ENCODE results near the gene SETD4.
"Not testable (repeated sequence)": the region's sequence is repeated elsewhere in the genome, so short reads cannot be mapped to it uniquely, and the experiment has no call there.

Gene SETD4

GRCh38 chr21:36076878-36077655, 16.7 kb upstream of the SETD4 start:
- DNase-seq: no peak

GRCh38 chr21:36075953-36076352, 15.6 kb upstream of the SETD4 start:
- no peak for DNase-seq

- DNase-seq: no peak
Observed at GRCh38 chr21:36075171-36075570, 14.8 kb upstream of the SETD4 start.

DNA sequence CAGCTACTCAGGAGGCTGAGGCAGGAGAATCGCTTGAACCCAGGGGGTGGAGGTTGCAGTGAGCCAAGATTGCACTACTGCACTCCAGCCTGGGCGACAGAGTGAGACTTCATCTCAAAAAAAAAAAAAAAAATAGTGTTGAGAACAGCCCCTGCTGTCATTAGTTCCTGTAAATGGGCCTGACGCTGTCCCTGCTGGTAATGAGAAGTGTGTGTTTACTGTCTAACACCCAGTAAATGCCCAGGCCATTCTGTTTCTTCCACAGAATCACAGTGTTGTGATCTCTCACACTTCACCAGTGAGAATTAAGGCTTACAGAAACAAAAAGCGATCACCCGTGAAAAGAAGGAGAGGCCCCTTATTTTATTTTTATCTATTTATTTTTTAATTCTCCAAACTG, 13.6 kb upstream of the SETD4 start:
- not testable (repeated sequence) for DNase-seq

DNA sequence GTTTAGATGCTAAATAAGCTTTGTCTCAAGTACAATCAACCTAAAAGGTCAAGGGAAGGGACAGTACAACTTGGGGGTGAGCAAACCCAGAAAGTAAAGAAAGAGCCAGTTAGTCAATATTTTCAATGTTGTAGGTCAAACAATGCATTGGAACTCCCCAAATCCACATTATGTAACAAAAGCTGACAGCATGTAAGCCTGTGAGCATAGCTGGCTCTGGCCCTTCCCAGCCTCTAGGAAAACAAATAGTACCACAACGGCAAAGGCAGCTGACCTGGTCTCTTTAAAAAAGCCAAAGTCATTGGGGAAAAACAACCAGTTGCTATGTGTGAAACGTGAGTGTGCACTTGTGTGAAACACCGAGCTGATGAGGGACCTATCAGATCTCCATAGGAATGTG, 12.9 kb upstream of the SETD4 start:
- DNase-seq: no peak

GRCh38 chr21:36072453-36073162, 12.3 kb upstream of the SETD4 start:
- DNase-seq: no peak

DNA sequence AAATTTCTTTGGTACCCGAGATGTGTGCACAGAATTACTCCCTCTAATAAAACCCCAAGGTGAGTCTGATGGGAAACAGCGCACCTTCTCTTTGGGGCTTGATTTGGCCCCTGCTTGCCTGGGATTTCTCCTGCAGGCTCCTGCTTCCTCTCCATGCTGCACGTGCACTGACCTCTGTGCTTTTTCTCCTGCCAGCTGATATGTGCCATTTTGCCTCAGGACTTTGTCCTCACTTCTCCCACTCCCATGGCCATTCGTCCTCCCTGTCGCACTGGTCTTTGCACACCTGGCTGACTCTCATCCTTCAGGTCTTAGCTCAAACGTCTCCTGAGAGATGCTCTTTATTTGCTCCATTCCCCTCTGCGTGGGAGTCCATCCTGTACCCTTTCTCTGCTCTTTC, 10.7 kb upstream of the SETD4 start:
- DNase-seq: no peak

DNA sequence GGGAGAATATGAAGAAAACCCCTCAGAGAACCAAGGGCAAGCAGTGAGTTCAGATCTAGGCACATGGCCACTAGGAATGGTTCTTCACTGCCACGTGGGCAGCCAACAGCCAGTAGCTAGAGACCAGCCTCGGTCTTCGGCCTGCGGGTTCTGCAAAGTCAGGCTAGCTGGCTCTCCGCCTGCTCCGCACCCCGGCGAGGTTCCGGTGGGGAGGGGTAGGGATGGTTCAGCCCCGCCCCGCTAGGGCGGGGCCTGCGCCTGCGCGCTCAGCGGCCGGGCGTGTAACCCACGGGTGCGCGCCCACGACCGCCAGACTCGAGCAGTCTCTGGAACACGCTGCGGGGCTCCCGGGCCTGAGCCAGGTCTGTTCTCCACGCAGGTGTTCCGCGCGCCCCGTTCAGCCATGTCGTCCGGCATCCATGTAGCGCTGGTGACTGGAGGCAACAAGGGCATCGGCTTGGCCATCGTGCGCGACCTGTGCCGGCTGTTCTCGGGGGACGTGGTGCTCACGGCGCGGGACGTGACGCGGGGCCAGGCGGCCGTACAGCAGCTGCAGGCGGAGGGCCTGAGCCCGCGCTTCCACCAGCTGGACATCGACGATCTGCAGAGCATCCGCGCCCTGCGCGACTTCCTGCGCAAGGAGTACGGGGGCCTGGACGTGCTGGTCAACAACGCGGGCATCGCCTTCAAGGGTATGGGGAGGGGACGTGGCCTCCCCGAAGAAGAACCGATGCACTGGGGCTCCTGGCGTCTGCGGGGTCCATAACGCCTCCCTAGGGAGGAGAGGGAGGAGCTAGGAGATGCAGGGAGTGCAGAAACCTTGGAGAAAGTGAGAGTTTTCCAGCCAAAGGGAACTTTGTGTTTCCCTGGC, 9.6 kb upstream of the SETD4 start, which contains the start of gene CBR1:
Gene CBR1, plus strand, starts transcription at position 312 of the 871 bp plus-strand sequence. Its CDS starts 92 bp downstream, at position 404.
- peak; percentile 95 for DNase-seq

DNA sequence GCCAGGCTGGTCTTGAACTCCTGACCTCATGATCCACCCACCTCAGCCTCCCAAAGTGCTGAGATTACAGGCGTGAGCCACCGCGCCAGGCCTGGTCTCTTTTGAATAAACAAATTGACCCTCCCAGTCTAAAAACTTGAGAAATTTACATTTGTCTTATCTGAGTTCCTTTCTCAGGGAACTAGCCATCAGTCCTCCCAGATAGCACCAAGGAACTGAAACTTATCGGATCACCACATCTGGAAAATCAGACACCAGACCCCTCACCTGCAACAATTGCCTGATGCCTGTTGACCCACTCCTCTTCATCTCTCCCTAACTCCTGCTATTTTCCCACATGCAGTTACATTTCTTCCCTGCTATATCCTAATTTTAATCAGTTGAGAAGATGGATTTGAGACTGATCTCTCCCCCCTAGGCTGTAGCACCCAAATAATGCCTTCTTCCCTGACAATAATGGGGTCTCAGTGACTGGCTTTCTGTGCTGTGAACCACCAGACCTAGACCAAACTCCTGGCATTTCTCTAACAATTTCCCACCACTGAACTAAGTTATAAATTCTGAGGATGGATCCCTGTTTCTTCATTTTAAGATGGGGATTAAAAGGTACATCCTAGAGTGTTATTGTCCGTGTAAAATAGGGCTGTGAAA, 8.5 kb upstream of the SETD4 start:
- DNase-seq: no peak

- no peak for DNase-seq
Observed at GRCh38 chr21:36065497-36066036, 5.2 kb upstream of the SETD4 start.

DNA sequence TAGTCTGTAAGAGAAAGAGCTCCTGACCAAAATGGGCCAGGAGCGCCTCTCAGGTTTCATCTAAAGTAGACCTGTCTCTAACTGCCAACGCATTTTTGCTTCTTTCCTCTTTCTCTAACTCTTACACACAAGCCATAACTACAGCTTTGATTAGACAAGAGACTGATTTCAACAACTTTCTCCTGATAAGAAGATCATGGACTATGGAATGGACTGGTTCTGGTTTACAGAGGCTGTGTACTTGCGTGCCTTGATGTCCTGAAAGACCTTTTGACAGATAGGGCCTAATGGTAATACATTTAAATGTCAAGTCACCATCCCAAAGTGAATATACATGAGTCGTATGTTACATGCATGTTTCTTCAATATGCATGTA, 3.7 kb upstream of the SETD4 start:
- DNase-seq: no peak

- no peak for DNase-seq
Observed at GRCh38 chr21:36063375-36064084, 3.2 kb upstream of the SETD4 start.

- no peak for DNase-seq
Observed at GRCh38 chr21:36061445-36061844, 1.1 kb upstream of the SETD4 start.

- no peak for DNase-seq
Observed at GRCh38 chr21:36059823-36060158, 535 bp downstream of the SETD4 start.

- peak; percentile 9 for DNase-seq
Observed at GRCh38 chr21:36055551-36055950, 4.8 kb downstream of the SETD4 start.

GRCh38 chr21:36053715-36054062, 6.6 kb downstream of the SETD4 start:
- DNase-seq: peak; percentile 38

- peak; percentile 41 for DNase-seq
Observed at GRCh38 chr21:36052860-36053714, 7.2 kb downstream of the SETD4 start.

- DNase-seq: no peak
Observed at GRCh38 chr21:36048357-36048756, 12.0 kb downstream of the SETD4 start.

DNA sequence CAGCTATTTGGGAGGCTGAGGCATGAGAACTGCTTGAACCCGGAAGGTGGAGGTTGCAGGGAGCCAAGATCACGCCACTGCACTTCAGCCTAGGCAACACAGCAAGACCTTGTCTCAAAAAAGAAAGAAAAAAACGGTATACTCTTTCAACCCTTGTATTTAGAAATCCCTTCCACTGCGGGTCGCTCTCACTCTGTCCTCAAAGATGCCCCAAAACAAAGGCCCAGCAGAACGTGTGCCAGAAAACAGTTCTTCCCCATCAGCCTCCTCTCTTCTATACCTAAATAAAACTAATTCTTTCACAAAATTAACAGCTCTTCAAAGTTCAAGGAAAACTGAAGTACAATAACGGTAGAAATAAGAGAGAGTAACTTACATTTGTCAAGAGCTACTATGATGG, 13.2 kb downstream of the SETD4 start:
- DNase-seq: no peak

DNA sequence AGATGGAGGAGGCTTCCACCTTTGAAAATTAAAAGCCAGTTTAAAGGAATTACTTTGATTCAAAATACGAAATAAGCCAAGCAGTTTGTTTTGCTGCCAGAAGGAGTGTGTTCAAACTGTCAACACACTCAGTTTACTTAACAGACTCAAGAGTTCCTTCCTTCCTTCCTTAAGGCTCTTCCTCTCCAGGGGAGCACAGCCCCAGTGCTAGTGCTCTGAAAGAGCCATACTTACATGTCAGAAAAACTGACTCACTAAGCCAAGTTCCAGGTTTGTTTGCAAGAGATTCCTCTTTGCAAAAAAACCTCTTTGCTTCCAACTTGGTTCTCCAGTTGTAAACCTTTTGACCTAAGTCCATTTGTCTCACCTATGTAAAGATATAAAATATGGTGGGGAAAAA, 14.3 kb downstream of the SETD4 start:
- peak; percentile 17 for DNase-seq

- no peak for DNase-seq
Observed at GRCh38 chr21:36044056-36044455, 16.3 kb downstream of the SETD4 start.
